HCT116 (cell line): ENCODE data around the gene ASPRV1. TPM values are rescaled to one million over a fixed set of nuclear protein-coding genes. Genes with fewer than 3 reads are reported as not detected.

ENCODE experiments used
- ATAC-seq: fragments of 200-7000 bp; cut with Tn5 transposase; 2 replicates; pipeline ENCODE4 v1.9.1; 2020; ENCODE audit warnings: mild to moderate bottlenecking, moderate library complexity
- BruUV-seq: library from RNA; stranded (reverse); fragments of 400-500 nt; replicated peaks from 2 replicates; lab custom pipeline; 2021; lab: Mats Ljungman, UMichigan
- CTCF ChIA-PET: fragments of 300-600 bp; sonication (Branson Sonifier 250); formaldehyde crosslinking; loops from one replicate; lab custom pipeline; 2021; ENCODE audit warnings: antibody characterized with exemption; lab: Charles Lee
- POLR2A ChIA-PET: fragments of 300-600, 350-600 bp; sonication (Branson Sonifier 250); formaldehyde crosslinking; loops from one replicate; lab custom pipeline; 2021; ENCODE audit warnings: antibody characterized with exemption; lab: Charles Lee
- RAD21 ChIA-PET, 2 experiments: fragments of 300-600 bp; sonication (Branson Sonifier 250); formaldehyde crosslinking; loops; one replicate each; lab custom pipeline; 2023; ENCODE audit warnings: low total read pairs in 2 of 2; ENCODE audit not compliant: uncharacterized antibody in 2 of 2, unreplicated experiment in 2 of 2, low non-redundant PET in 1 of 2; lab: Charles Lee
- DNase-seq: peaks from one replicate; pipeline ENCODE4 v3.0.0-alpha.2; 2010; ENCODE audit warnings: low read depth, low spot score
- H2AFZ ChIP-seq: fragments of 200-600 bp; shearing (Covaris generic), sonication (generic); 2 replicates; pipeline ENCODE4 v1.6.1; 2017; ENCODE audit warnings: low read depth, mixed run types, mixed read lengths, antibody characterized with exemption, low read length; ENCODE audit not compliant: poor library complexity, severe bottlenecking
- H3K27ac ChIP-seq: 2 replicates; pipeline ENCODE4 v1.5.1; 2012; ENCODE audit warnings: low read depth, low read length
- H3K27me3 ChIP-seq: fragments of 200-600 bp; sonication (generic); 2 replicates; pipeline ENCODE4 v1.6.1; 2016; ENCODE audit warnings: mixed run types, low read length, mixed read lengths; ENCODE audit not compliant: insufficient read depth
- H3K36me3 ChIP-seq, 2 experiments: fragments of 200-500 bp in 1 of 2; fragments of 200-600 bp in 1 of 2; sonication (Bioruptor generic) in 1 of 2; sonication (generic) in 1 of 2; 2 replicates each; pipeline versions ENCODE4 v1.5.1 to v1.6.1; 2014 to 2016; ENCODE audit warnings: low read length in 2 of 2, inconsistent platforms in 1 of 2, mixed read lengths in 1 of 2, mixed run types in 1 of 2; ENCODE audit not compliant: insufficient read depth in 2 of 2, control insufficient read depth in 1 of 2
- H3K4me1 ChIP-seq, 2 experiments: fragments of 200-600 bp in 1 of 2; sonication (generic) in 1 of 2; 2 replicates each; pipeline versions ENCODE4 v1.5.1 to v1.6.1; 2012 to 2017; ENCODE audit warnings: low read length in 2 of 2, inconsistent platforms in 1 of 2, mild to moderate bottlenecking in 1 of 2, mixed read lengths in 1 of 2, mixed run types in 1 of 2, moderate library complexity in 1 of 2; ENCODE audit not compliant: insufficient read depth in 2 of 2, control insufficient read depth in 1 of 2
- H3K4me2 ChIP-seq: fragments of 200-600 bp; sonication (generic); 2 replicates; pipeline ENCODE4 v1.6.1; 2017; ENCODE audit warnings: mixed run types, low read length, mixed read lengths
- H3K4me3 ChIP-seq, 2 experiments: fragments of 200-600 bp in 1 of 2; sonication (generic) in 1 of 2; replicated peaks in 1 of 2; 2 replicates each; pipeline ENCODE4 v1.5.1; 2011 to 2016; ENCODE audit warnings: low read length in 2 of 2, control low read depth in 1 of 2, low read depth in 1 of 2, mild to moderate bottlenecking in 1 of 2, mixed read lengths in 1 of 2, mixed run types in 1 of 2
- H3K79me2 ChIP-seq: fragments of 200-600 bp; sonication (generic); 2 replicates; pipeline ENCODE4 v1.6.1; 2017; ENCODE audit warnings: mild to moderate bottlenecking, mixed run types, low read length, moderate library complexity, mixed read lengths; ENCODE audit not compliant: insufficient read depth
- H3K9ac ChIP-seq: fragments of 200-600 bp; sonication (generic); 2 replicates; pipeline ENCODE4 v1.6.1; 2016; ENCODE audit warnings: low read length, mixed read lengths
- H3K9me2 ChIP-seq: fragments of 200-600 bp; sonication (generic), shearing (Covaris generic); 2 replicates; pipeline ENCODE4 v1.6.1; 2017; ENCODE audit warnings: mixed run types, mild to moderate bottlenecking, moderate library complexity; ENCODE audit not compliant: insufficient read depth
- H3K9me3 ChIP-seq, 2 experiments: fragments of 200-500 bp in 1 of 2; fragments of 200-600 bp in 1 of 2; sonication (Bioruptor generic) in 1 of 2; sonication (generic) in 1 of 2; 2 replicates each; pipeline ENCODE4 v1.6.1; 2014 to 2017; ENCODE audit warnings: low read length in 2 of 2, mixed read lengths in 2 of 2, inconsistent platforms in 1 of 2, low read depth in 1 of 2, mild to moderate bottlenecking in 1 of 2, mixed run types in 1 of 2, moderate library complexity in 1 of 2; ENCODE audit not compliant: control insufficient read depth in 1 of 2, insufficient read depth in 1 of 2
- H4K20me1 ChIP-seq: fragments of 200-600 bp; sonication (generic), shearing (Covaris generic); 2 replicates; pipeline ENCODE4 v1.6.1; 2017; ENCODE audit warnings: mixed run types, mild to moderate bottlenecking, moderate library complexity; ENCODE audit not compliant: insufficient read depth
- ATF3 ChIP-seq: IDR thresholded peaks from 2 replicates; pipeline ENCODE4 v1.6.1; 2012
- CBX3 ChIP-seq: IDR thresholded peaks from 2 replicates; pipeline ENCODE4 v1.6.1; 2012; ENCODE audit warnings: low read depth
- CEBPB ChIP-seq: IDR thresholded peaks from 2 replicates; pipeline ENCODE4 v1.6.1; 2012; ENCODE audit warnings: low read depth
- CTCF ChIP-seq, 3 experiments: fragments of 200-600 bp in 1 of 3; sonication (generic) in 1 of 3; IDR thresholded peaks in 2 of 3; conservative IDR thresholded peaks in 1 of 3; 2 replicates each; pipeline ENCODE4 v1.5.1; 2012 to 2017; ENCODE audit warnings: low read depth in 2 of 3, low read length in 2 of 3, antibody characterized with exemption in 1 of 3, borderline replicate concordance in 1 of 3, control low read depth in 1 of 3, mild to moderate bottlenecking in 1 of 3, mixed read lengths in 1 of 3, mixed run types in 1 of 3, moderate library complexity in 1 of 3; ENCODE audit not compliant: insufficient read depth in 1 of 3
- EGR1 ChIP-seq: IDR thresholded peaks from 2 replicates; pipeline ENCODE4 v1.6.1; 2012; ENCODE audit warnings: low read depth
- ELF1 ChIP-seq: IDR thresholded peaks from 2 replicates; pipeline ENCODE4 v1.6.1; 2012; ENCODE audit warnings: low read depth, borderline replicate concordance
- EZH2 ChIP-seq: fragments of 200-600 bp; sonication (generic); IDR thresholded peaks from 2 replicates; pipeline ENCODE4 v1.6.1; 2017; ENCODE audit warnings: antibody characterized with exemption, mixed run types
- FOSL1 ChIP-seq: IDR thresholded peaks from 2 replicates; pipeline ENCODE4 v1.6.1; 2012; ENCODE audit warnings: low read depth
- POLR2A ChIP-seq: IDR thresholded peaks from 2 replicates; pipeline ENCODE4 v1.7.0; 2011; ENCODE audit warnings: borderline replicate concordance; ENCODE audit not compliant: insufficient read depth, insufficient read length; ENCODE audit errors: extremely low read depth
- RAD21 ChIP-seq: IDR thresholded peaks from 2 replicates; pipeline ENCODE4 v1.6.1; 2012; ENCODE audit warnings: low read depth, mild to moderate bottlenecking
- REST ChIP-seq: IDR thresholded peaks from 2 replicates; pipeline ENCODE4 v1.6.1; 2012; ENCODE audit warnings: low read depth
- SP1 ChIP-seq: IDR thresholded peaks from 2 replicates; pipeline ENCODE4 v1.6.1; 2012; ENCODE audit warnings: low read depth
- TCF7L2 ChIP-seq: IDR thresholded peaks from 2 replicates; pipeline ENCODE4 v1.7.0; 2011; ENCODE audit warnings: borderline replicate concordance, inconsistent platforms; ENCODE audit not compliant: insufficient read depth, insufficient read length; ENCODE audit errors: extremely low read depth
- YY1 ChIP-seq: IDR thresholded peaks from 2 replicates; pipeline ENCODE4 v1.6.1; 2011; ENCODE audit warnings: low read length, low read depth, moderate library complexity, mild to moderate bottlenecking; ENCODE audit not compliant: insufficient replicate concordance; ENCODE audit errors: extremely low read depth
- ZNF274 ChIP-seq: fragments of 200-500 bp; sonication (Bioruptor generic); IDR thresholded peaks from 2 replicates; pipeline ENCODE4 v1.6.1; 2014; ENCODE audit warnings: mild to moderate bottlenecking, low read depth, low read length, inconsistent platforms
- intact Hi-C: fragments of 100-400 bp; cut with micrococcal nuclease; formaldehyde crosslinking; loops from 2 replicates; pipeline ENCODE4 v1.10.0; 2022
- total RNA-seq: library from RNA; stranded (reverse); gene quantifications from one replicate; pipeline ENCODE4 v1.2.1, GENCODE V29; 2021; ENCODE audit not compliant: unreplicated experiment

ASPRV1 gene
- total RNA-seq, 1 experiment from 2014 or later, result 1.1 TPM

- ChIA-PET CTCF (no interaction called here), RAD21 (no interaction called here), POLR2A (no interaction called here)
- H3K9me2 ChIP-seq, result no peaks in the 10 kb centered on the region
- no peaks in the 10 kb centered on the region for H3K9me3 ChIP-seq
- no peak overlapping the region for H3K4me2 ChIP-seq
- no peaks in the 10 kb centered on the region for H4K20me1 ChIP-seq
- H3K27me3 ChIP-seq, result no peaks in the 10 kb centered on the region
- no peak overlapping the region for H2AFZ ChIP-seq
- H3K4me1 ChIP-seq, result peaks cover 9 to 14% of the 10 kb centered on the region in 2 experiments
- H3K36me3 ChIP-seq, result no peaks in the 10 kb centered on the region
- no peaks in the 10 kb centered on the region for H3K79me2 ChIP-seq
- intact Hi-C loops, result no loop called here
- TF ChIP-seq ATF3 (no peak), POLR2A (no peak), EGR1 (no peak), CBX3 (no peak), FOSL1 (no peak), CTCF (IDR thresholded peaks at IDR 0.05 in 2 of 3, conservative IDR thresholded peaks at IDR 0.05 in 1 of 3; ENCODE audit: borderline replicate concordance in 1 of 3, insufficient read depth in 1 of 3, low read depth in 2 of 3, low read length in 2 of 3) (no peak), RAD21 (no peak)
- BruUV-seq, result no TSS peak
- DNase-seq, result no peak
- ATAC-seq, result no peak
- H3K9ac ChIP-seq, result no peak overlapping the region
- no peak overlapping the region for H3K4me3 ChIP-seq
- H3K27ac ChIP-seq, result no peak overlapping the region
These were observed 23.8 kb upstream of the ASPRV1 start for GRCh38 chr2:69985216-69985615.

- ATAC-seq, result no peak
- Histone ChIP-seq H3K27me3 (no peaks in the 10 kb centered on the region), H3K9me2 (no peaks in the 10 kb centered on the region), H3K4me1 (no peaks in the 10 kb centered on the region), H3K4me3 (no peak overlapping the region), H3K36me3 (no peaks in the 10 kb centered on the region), H3K9me3 (no peaks in the 10 kb centered on the region), H2AFZ (no peak overlapping the region), H3K27ac (no peak overlapping the region), H3K9ac (no peak overlapping the region), H4K20me1 (no peaks in the 10 kb centered on the region), H3K4me2 (no peak overlapping the region), H3K79me2 (no peaks in the 10 kb centered on the region)
- no peak for DNase-seq
- no TSS peak for BruUV-seq
- POLR2A ChIA-PET, result no interaction called here
- RAD21 ChIA-PET, result no interaction called here
- CTCF ChIA-PET, result no interaction called here
- intact Hi-C loops, result no loop called here
- no peak for TF ChIP-seq CEBPB
- TF ChIP-seq SP1, result no peak
- TF ChIP-seq ZNF274, result no peak
- no peak for TF ChIP-seq POLR2A
- TF ChIP-seq EZH2, result no peak
- no peak for TF ChIP-seq YY1
- no peak for TF ChIP-seq REST
- TF ChIP-seq ELF1, result no peak
- TF ChIP-seq FOSL1, result no peak
- TF ChIP-seq EGR1, result no peak
- TF ChIP-seq TCF7L2, result no peak
These were observed 22.0 kb upstream of the ASPRV1 start for GRCh38 chr2:69983392-69983966.
